Right atrium auricular region (tissue), 2 donors: ENCODE data around the gene EXOC3L2. TPM values are rescaled to one million over a fixed set of nuclear protein-coding genes. Genes with fewer than 3 reads are reported as not detected.

Experiments used
- DNase-seq: peaks from one replicate; pipeline ENCODE4 v3.0.0-alpha.2; 2019; ENCODE audit warnings: low spot score
- H3K27ac ChIP-seq, 2 donors: fragments of 200-600 bp; sonication (generic); 1 replicate in 1 of 2; 2 replicates in 1 of 2; pipeline ENCODE4 v1.5.1; 2016 to 2019
- H3K27me3 ChIP-seq, 2 donors: fragments of 200-600 bp; sonication (generic); one replicate each; pipeline versions ENCODE4 v1.5.1 to v1.6.0; 2017 to 2019
- H3K36me3 ChIP-seq: fragments of 200-600 bp; sonication (generic); one replicate; pipeline ENCODE4 v1.5.1; 2016
- H3K4me1 ChIP-seq, 2 donors: fragments of 200-600 bp; sonication (generic); one replicate each; pipeline versions ENCODE4 v1.5.1 to v1.6.0; 2017 to 2019
- H3K4me3 ChIP-seq, 2 donors: fragments of 200-600 bp; sonication (generic); 1 replicate in 1 of 2; 2 replicates in 1 of 2; pipeline ENCODE4 v1.5.1; 2017 to 2019; ENCODE audit warnings: mild to moderate bottlenecking in 1 of 2, moderate library complexity in 1 of 2
- H3K9me3 ChIP-seq, 2 donors: fragments of 200-600 bp; sonication (generic); one replicate each; pipeline ENCODE4 v1.5.1; 2019
- total RNA-seq, 2 donors: library from RNA; depleted of rRNA; stranded (reverse); fragments of >200 nt; gene quantifications; one replicate each; pipeline ENCODE4 v1.1.0, GENCODE V29; 2016
- TF ChIP-seq, protein P1 (sequence below), 2 donors: fragments of 200-600 bp; sonication (generic); IDR thresholded peaks; one replicate each; pipeline ENCODE4 v1.5.1; 2019; ENCODE audit warnings: antibody characterized with exemption in 2 of 2

Gene EXOC3L2
- total RNA-seq, 2 donors from 2014 or later, result 3.0 to 8.2 TPM

DNA sequence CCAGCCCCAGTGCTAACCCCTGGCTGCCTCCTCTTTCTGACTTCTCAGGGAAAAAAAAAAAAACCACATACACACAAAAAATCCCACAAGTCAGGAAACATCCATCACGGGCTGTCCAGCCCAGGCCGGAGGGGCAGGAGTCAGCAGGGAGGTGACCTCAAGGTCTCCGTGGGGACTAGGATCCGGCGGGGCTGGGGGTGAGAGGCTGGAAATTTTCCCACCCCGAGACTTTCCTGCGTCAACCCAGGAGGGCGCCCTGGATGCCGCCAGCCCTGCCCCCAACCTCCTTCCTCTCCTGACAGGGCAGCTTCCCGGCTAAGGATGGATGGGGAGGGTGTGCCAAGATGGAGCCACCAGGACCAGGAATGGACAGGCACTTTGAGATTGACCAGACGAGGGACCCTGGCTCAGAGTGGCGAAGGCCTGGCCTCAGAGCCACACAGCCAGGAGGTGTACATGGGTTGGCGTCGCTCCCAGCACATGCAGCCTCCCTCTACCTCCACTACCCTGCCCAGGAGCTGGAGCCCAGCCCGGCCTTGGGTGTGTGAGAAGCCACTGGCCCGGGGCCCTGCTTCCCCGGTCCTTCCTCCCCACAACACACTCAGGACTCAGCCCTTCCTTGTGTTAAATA, 33.3 kb downstream of the EXOC3L2 start:
- Histone ChIP-seq H3K4me1 (peaks cover 0 to 15% of the 10 kb centered on the region in 2 donors), H3K4me3 (no peak overlapping the region), H3K9me3 (no peaks in the 10 kb centered on the region), H3K27ac (peak overlapping the region; percentile 5 to 36), H3K36me3 (no peaks in the 10 kb centered on the region), H3K27me3 (peaks cover 4 to 7% of the 10 kb centered on the region in 2 donors)
- TF ChIP-seq, protein P1, sequence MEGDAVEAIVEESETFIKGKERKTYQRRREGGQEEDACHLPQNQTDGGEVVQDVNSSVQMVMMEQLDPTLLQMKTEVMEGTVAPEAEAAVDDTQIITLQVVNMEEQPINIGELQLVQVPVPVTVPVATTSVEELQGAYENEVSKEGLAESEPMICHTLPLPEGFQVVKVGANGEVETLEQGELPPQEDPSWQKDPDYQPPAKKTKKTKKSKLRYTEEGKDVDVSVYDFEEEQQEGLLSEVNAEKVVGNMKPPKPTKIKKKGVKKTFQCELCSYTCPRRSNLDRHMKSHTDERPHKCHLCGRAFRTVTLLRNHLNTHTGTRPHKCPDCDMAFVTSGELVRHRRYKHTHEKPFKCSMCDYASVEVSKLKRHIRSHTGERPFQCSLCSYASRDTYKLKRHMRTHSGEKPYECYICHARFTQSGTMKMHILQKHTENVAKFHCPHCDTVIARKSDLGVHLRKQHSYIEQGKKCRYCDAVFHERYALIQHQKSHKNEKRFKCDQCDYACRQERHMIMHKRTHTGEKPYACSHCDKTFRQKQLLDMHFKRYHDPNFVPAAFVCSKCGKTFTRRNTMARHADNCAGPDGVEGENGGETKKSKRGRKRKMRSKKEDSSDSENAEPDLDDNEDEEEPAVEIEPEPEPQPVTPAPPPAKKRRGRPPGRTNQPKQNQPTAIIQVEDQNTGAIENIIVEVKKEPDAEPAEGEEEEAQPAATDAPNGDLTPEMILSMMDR (IDR thresholded peaks at IDR 0.05), result no peak
- DNase-seq, result peak; percentile 58

DNA sequence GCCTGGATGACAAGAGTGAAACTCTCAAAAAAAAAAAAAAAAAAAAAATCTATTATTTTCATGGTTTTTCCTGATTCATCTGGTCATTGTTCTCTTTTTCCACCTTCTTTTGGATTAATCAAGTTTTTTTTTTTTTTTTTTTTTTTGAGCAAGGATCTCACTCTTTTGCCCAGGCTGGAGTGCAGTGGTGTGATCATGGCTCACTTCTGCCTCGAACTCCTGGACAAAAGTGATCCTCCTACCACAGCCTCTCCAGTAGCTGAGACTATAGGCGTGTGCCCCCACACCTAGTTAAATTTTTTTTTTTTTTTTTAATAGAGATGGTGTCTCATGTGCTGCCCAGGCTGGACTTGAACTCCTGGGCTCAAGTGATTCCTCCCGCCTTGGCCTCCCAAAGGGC, 38.9 kb downstream of the EXOC3L2 start:
- no peaks in the 10 kb centered on the region for H3K4me1 ChIP-seq
- no peaks in the 10 kb centered on the region for H3K36me3 ChIP-seq
- H3K4me3 ChIP-seq, result no peak overlapping the region
- H3K9me3 ChIP-seq, result no peaks in the 10 kb centered on the region
- H3K27ac ChIP-seq, result no peak overlapping the region
- no peaks in the 10 kb centered on the region for H3K27me3 ChIP-seq
- DNase-seq, result no peak
- TF ChIP-seq, protein P1 (IDR thresholded peaks at IDR 0.05), result no peak

GRCh38 chr19:45205810-45206209, 39.4 kb downstream of the EXOC3L2 start:
- Histone ChIP-seq H3K27ac (no peak overlapping the region), H3K9me3 (no peaks in the 10 kb centered on the region), H3K4me1 (no peaks in the 10 kb centered on the region), H3K36me3 (no peaks in the 10 kb centered on the region), H3K27me3 (no peaks in the 10 kb centered on the region), H3K4me3 (no peak overlapping the region)
- TF ChIP-seq, protein P1 (IDR thresholded peaks at IDR 0.05), result no peak
- DNase-seq, result no peak

DNA sequence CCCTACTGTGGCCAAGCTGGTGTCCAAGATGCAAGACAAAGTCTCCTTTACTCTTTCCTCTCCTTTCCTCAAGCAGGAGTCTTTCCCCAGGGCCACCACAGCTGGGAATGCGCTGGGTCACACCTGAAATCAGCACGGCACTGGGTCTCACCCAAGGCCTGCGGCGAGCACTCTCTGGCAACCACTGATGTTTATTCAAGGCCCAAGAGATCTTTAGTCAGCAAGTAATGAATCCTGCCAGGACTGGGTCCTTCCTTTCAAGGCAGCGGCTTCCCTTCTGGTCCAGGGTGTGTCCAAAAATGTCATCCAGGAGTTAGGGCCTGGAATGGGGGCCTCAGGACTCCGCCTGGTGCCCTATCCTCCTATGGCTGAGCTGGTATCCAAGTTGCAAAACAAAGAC, 42.6 kb downstream of the EXOC3L2 start:
- TF ChIP-seq, protein P1 (IDR thresholded peaks at IDR 0.05), result no peak
- Histone ChIP-seq H3K9me3 (no peaks in the 10 kb centered on the region), H3K27me3 (no peaks in the 10 kb centered on the region), H3K27ac (no peak overlapping the region), H3K4me1 (no peaks in the 10 kb centered on the region), H3K4me3 (no peak overlapping the region), H3K36me3 (no peaks in the 10 kb centered on the region)
- no peak for DNase-seq

GRCh38 chr19:45200568-45200967, 44.6 kb downstream of the EXOC3L2 start:
- Histone ChIP-seq H3K4me3 (no peak overlapping the region), H3K27me3 (no peaks in the 10 kb centered on the region), H3K36me3 (no peaks in the 10 kb centered on the region), H3K4me1 (no peaks in the 10 kb centered on the region), H3K27ac (no peak overlapping the region), H3K9me3 (no peaks in the 10 kb centered on the region)
- DNase-seq, result no peak
- TF ChIP-seq, protein P1 (IDR thresholded peaks at IDR 0.05), result peak in 1 of 2 donors; percentile 55

DNA sequence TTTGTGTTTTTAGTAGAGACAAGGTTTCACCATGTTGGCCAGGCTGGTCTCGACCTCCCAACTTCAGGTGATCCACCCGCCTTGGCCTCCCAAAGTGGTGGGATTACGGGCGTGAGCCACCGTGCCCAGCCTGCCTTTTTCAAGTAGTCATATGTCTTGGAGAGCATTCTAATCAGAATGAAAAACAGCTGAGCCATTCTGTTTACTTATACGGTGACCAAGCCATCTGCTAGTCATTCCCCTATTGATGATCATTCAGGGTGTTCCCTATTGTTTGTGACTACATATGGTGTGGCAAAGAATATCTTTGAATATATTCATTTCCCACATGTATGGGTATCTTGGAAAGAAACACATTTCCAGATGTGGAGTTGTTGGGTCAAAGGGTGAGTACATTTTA, 49.4 kb downstream of the EXOC3L2 start:
- H3K9me3 ChIP-seq, result no peaks in the 10 kb centered on the region
- no peak overlapping the region for H3K27ac ChIP-seq
- TF ChIP-seq, protein P1 (IDR thresholded peaks at IDR 0.05), result no peak
- DNase-seq, result no peak
- no peak overlapping the region for H3K4me3 ChIP-seq
- H3K36me3 ChIP-seq, result no peaks in the 10 kb centered on the region
- no peaks in the 10 kb centered on the region for H3K4me1 ChIP-seq
- H3K27me3 ChIP-seq, result no peaks in the 10 kb centered on the region
